ENCODE measurements around the gene DMBX1.

DMBX1 gene

DNA sequence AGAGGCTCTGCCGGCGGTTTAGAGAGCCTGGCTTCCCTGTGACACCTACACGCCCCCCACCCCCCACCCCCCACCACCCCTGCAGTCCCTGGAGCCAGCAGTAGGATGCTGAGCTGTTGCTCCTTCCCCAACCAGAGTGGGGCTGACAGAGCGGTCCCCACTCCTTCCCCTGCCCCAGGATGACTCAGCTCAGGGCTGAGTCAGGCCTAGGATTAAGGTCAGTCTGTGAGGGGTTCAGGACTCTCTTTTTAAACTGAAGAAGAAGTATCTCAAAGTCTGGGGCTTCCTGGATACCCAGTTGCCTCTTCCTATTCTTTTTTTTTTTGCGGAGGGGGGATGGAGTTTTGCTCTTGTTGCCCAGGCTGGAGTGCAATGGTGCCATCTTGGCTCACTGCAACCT, 19.1 kb downstream of the DMBX1 start:
- DNase-seq, result no peak

GRCh38 chr1:46510341-46510997, 20.8 kb downstream of the DMBX1 start:
- no peak for DNase-seq

GRCh38 chr1:46510998-46511365, 21.3 kb downstream of the DMBX1 start:
- no peak for DNase-seq

DNA sequence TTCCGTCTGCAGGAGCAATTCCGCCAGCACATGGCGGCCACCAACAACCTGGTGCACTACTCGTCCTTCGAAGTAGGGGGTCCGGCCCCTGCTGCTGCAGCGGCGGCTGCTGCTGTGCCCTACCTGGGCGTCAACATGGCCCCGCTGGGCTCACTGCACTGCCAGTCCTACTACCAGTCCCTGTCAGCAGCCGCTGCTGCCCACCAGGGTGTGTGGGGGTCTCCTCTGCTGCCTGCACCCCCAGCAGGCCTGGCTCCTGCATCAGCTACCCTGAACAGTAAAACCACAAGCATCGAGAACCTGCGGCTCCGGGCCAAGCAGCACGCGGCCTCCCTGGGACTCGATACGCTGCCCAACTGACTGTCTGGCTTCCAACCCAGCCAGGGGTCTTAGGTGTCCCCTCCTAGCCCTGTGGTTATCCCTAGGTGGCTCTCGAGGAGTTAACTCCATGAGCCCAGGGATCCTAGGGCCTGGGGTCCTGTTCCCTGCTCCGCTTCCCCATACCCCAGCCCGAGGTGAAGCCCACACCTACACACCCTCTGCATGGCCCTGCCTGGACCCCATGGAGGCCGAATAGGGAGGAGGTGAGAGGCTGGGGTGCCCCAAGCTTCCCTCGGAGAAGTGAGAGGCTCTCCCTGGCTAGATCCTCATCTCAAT, 22.6 kb downstream of the DMBX1 start:
- DNase-seq, result no peak

GRCh38 chr1:46512792-46513190, 23.2 kb downstream of the DMBX1 start:
- DNase-seq, result no peak

GRCh38 chr1:46513536-46513935, 23.9 kb downstream of the DMBX1 start:
- DNase-seq, result no peak

DNA sequence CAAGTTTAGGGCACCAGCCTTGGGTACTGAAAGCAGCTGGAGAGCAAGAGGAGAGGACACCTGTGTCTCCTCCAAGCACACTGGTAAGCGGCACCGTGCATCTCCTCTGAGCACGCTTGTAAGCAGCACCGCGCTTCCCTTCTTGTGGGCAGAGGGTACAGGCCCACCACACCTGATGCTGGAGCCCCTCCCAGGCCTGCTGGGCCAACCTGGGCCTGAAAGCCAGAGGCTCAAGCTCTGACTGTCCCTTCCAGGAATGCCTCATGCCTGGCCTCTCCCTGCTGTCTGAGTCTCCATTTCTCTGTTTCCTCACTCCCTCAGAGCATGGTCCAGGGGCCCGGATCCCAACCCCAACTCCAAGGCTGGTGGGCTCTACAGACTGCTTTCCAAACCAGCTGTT, 25.9 kb downstream of the DMBX1 start:
- no peak for DNase-seq

GRCh38 chr1:46516200-46516950, 26.7 kb downstream of the DMBX1 start:
- no peak for DNase-seq

DNA sequence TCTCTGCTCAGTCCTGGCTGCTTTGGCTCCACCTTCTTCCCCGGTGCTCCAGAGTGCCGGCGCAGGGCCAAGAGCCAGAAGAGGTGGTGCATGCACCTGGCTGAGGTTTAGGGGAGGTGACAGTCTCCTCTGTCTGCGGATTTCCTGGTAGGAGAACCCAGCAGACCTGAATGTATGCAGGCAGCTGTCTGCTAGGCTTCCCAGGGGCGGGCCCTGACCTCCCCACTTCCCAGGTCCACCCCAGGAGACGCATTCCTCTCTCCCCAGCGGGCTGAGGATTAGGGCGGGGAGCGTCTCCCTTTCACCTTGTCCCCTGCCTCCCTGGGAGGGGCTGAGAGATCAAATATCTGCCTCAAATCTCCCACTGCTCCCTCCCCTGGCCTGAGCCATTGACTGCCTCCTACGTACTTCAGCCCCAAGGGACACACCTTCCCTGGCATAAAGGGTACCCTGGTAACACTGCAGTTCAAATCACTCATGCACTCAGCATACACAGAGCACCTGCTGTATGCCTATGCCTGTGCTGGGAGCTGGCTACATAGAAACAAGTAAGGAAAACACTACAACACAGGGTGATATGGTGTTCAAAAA, 27.5 kb downstream of the DMBX1 start:
- peak; percentile 84 to 86 for DNase-seq

DNA sequence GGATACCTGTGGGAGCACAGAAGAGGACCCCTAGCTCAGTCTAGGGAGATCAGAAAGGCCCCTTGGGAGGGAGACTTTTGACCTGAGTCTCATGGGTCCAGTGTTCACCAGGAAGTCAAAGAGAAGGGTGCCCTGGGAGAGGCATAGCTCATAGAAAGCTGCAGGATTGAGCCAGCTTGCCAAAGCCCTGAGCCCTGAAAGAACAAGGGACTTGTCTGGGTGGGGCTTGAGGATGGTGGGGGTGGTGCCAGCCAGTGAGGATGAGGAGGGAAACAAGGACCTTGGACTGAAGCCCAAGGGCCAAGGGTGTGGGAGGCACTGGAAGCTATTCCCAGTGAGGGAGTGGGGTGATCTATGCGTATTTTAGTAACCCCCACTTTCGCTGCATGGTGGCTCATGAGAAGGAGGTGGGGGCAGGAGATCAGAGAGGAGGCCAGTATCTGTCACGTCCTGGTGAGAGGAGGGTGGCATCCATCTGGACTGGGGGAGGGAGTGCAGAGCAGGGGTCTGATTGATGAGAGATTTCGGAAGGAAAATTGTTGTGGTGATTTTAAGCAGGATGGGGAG, 28.4 kb downstream of the DMBX1 start:
- DNase-seq, result no peak

GRCh38 chr1:46519209-46519608, 29.6 kb downstream of the DMBX1 start:
- DNase-seq, result no peak

DNA sequence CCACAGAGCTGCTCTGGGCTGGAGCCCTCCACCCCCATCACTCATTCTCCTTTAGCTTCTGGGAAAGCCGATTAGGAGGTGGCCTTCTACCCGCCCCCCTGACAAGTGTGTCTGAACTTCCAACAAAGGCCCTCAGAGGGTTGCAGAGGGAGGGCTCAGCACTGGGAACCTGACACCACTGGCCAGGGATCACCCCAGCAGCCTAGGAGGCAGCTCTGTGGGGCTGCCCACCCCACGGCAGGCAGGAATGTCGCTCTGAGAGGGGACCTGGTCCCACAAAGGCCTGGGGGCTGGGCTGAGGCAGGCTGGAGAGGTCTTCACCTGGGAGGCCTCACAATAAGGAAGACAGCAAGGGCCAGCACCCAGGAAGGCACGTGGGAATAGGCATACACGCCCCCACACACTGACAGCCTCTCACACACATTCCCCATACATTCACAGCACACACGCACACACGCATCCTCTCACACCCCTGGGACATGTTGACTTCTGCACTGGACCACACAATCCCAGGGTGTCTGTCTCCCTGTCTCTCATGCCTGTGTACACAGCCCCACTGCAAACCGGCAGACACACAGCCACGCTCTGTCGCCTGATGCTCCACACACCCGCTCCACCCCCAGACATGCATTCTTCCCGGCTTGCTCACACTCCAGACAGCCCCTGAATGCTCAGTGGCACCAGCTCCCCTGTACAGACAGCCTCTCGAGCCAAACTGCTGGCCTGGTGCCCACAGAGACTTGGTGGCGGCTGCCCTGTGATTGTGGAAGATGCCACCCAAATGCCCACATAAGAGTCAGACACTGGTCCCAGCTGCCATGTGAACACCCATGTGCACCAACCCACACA, 30.7 kb downstream of the DMBX1 start:
- no peak for DNase-seq

DNA sequence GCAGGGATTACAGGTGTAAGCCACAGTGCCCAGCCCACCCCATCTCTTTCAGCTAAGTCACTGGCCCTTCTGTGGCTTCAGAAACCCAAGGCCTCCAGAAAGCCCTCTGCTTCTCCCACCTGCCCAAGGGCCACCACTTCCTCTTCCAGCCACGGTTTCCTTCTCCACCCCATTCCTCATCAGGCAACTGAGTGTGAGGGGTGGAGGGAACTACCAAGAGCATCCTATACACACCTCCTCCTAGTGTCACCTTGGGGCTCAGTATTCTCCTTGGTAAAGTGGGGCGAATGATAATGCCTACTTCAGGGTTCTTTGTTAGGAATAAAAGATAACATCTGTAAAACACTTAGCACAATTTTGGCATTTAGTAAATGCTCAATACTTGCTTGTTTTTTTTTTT, 31.8 kb downstream of the DMBX1 start:
- DNase-seq, result no peak

- DNase-seq, result no peak
Measured at GRCh38 chr1:46522184-46522968, 32.7 kb downstream of the DMBX1 start.

- DNase-seq, result no peak
Measured at GRCh38 chr1:46522969-46523320, 33.3 kb downstream of the DMBX1 start.

DNA sequence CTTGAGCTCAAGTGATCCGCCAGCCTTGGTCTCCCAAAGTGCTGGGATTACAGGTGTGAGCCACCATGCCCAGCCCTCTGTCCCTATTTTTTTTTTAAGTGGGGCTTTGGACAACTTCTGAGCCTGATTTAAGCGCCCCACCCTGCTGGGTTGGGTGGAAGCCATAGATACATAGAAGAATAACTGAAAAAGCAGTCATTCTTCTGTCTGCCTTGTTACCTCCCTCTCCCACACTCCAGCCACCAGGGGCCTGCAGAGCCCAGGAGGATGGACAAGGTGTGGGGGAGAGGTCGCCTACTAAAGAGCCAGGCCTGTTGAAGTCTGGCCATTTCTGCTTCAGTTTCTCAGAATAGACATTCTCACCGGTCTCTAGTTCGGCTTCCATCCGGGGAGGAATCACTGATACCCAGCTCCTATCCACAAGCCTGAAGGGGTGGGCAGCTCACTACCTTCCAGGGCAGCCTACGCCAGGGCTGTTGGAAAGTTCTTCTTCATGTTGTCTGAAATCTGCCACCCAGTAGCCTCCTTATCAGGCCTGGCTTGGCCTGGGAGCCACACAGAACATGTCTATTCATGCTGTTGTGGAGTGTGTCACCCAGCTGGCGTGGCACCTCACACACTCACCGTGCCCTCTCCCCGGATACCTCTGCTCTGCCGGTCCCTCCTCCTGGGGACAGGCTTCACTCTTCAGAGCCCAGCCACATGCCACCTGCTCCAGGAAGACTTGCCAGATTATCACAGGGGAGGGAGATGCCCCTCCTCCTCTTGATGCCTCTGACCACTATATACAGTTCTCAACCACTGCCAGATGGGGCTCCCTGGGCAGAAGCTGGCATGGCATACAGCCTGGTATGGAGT, 34.1 kb downstream of the DMBX1 start:
- DNase-seq, result peak; percentile 38 to 39

DNA sequence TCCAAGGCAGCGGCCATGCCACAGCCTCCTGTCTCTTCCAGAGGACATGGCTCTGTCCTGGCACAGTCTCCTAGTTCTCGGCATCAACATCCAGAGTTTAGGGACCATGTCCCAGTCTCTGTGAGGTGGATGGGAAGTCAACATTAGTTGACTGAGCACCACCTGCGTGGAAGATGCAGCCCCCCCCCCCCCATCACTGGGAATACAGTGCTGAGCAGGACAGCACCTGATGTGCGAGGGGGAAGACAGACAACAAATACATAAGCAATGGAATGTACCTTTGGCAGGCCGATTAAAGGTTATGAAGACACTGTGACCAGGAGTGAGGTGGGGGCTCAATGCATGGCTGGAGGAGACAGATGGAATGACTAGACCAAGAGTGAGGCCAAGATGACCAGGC, 35.2 kb downstream of the DMBX1 start:
- DNase-seq, result no peak

- DNase-seq, result peak; percentile 29 to 47
Measured at GRCh38 chr1:46525253-46525983, 35.8 kb downstream of the DMBX1 start.

- peak; percentile 30 to 56 for DNase-seq
Measured at GRCh38 chr1:46526013-46526690, 36.5 kb downstream of the DMBX1 start.
